Upper lobe of left lung (tissue), 4 donors: ENCODE results near the gene GAB2.

Experiments used
- EP300 ChIP-seq, 4 donors: sonication (generic); formaldehyde crosslinking; IDR thresholded peaks; one replicate each; pipeline ENCODE4 v1.5.1; 2017; ENCODE audit warnings: antibody characterized with exemption in 4 of 4, control low read depth in 2 of 4
- TF ChIP-seq, protein P1 (sequence below), 6 experiments: fragments of 450-650 bp in 4 of 6; fragments of 200-600 bp in 2 of 6; sonication (generic) in 2 of 6; IDR thresholded peaks; one replicate each; pipeline ENCODE4 v1.5.1; 2016 to 2019; ENCODE audit warnings: antibody characterized with exemption in 6 of 6

DNA sequence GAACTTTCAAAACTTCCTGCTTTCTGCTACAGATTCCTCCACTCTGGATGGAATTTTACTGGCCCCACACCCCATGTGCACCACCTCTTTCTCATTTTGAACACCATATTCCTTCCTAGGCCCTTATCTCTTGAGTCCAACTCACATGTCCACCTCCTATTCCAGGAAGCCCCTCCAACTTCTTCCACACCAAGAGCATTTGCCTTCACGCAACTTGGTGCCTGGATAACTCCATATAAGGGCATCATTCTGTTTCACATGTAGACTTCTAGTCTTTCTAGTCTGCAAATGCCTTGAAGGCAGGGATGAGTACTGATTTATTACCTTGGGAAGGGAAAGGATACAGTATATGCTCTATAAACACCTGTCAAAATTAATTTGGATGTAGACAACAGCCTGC lies 17.5 kb downstream of the GAB2 start:
- TF ChIP-seq, protein P1, sequence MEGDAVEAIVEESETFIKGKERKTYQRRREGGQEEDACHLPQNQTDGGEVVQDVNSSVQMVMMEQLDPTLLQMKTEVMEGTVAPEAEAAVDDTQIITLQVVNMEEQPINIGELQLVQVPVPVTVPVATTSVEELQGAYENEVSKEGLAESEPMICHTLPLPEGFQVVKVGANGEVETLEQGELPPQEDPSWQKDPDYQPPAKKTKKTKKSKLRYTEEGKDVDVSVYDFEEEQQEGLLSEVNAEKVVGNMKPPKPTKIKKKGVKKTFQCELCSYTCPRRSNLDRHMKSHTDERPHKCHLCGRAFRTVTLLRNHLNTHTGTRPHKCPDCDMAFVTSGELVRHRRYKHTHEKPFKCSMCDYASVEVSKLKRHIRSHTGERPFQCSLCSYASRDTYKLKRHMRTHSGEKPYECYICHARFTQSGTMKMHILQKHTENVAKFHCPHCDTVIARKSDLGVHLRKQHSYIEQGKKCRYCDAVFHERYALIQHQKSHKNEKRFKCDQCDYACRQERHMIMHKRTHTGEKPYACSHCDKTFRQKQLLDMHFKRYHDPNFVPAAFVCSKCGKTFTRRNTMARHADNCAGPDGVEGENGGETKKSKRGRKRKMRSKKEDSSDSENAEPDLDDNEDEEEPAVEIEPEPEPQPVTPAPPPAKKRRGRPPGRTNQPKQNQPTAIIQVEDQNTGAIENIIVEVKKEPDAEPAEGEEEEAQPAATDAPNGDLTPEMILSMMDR (IDR thresholded peaks at IDR 0.05): no peak
- no peak for TF ChIP-seq EP300 (IDR thresholded peaks at IDR 0.05)
